ENCODE data around the gene SCO1. TPM values are rescaled to one million over a fixed set of nuclear protein-coding genes. Genes with fewer than 3 reads are reported as not detected.
A peak's percentile ranks its signal among the peaks of the same experiment; 100 is the strongest.
"Not testable (repeated sequence)": the region's sequence is repeated elsewhere in the genome, so short reads cannot be mapped to it uniquely, and the experiment has no call there.

SCO1 gene
- total and polyA plus RNA-seq, 4 donors, result 9.5 to 24.4 (median 16.4) TPM

GRCh38 chr17:10716218-10716617 lies 18.9 kb upstream of the SCO1 start:
- no peaks in the 10 kb centered on the region for H3K9me3 ChIP-seq (ENCODE audit: control insufficient read depth, low read length)
- DNase-seq, result no peak
- H3K4me3 ChIP-seq (ENCODE audit: low read length in 2 of 2), result no peak overlapping the region
- WGBS, 2 donors, result 84 to 89% methylated on average over 10 of the region's 10 CpGs
- no peak for ATAC-seq (ENCODE audit: low FRiP score)
- no peak overlapping the region for H3K27ac ChIP-seq (ENCODE audit: low read depth in 1 of 2, low read length in 2 of 2)
- H3K36me3 ChIP-seq (ENCODE audit: control insufficient read depth in 1 of 2, insufficient read depth in 2 of 2, low read length in 1 of 2), result peaks cover 3 to 9% of the 10 kb centered on the region in 2 donors
- intact Hi-C loops (cut with DNase I), result no loop called here
- H3K27me3 ChIP-seq (ENCODE audit: control insufficient read depth in 1 of 2, insufficient read depth in 2 of 2, low read length in 1 of 2), result no peaks in the 10 kb centered on the region
- H3K4me1 ChIP-seq (ENCODE audit: control insufficient read depth in 1 of 2, insufficient read depth in 2 of 2, low read length in 2 of 2), result no peaks in the 10 kb centered on the region

- Histone ChIP-seq H3K4me1 (ENCODE audit: control insufficient read depth in 1 of 2, insufficient read depth in 2 of 2, low read length in 2 of 2) (no peaks in the 10 kb centered on the region), H3K27ac (ENCODE audit: low read depth in 1 of 2, low read length in 2 of 2) (no peak overlapping the region), H3K36me3 (ENCODE audit: control insufficient read depth in 1 of 2, insufficient read depth in 2 of 2, low read length in 1 of 2) (peaks cover 5 to 12% of the 10 kb centered on the region in 2 donors), H3K27me3 (ENCODE audit: control insufficient read depth in 1 of 2, insufficient read depth in 2 of 2, low read length in 1 of 2) (no peaks in the 10 kb centered on the region), H3K4me3 (ENCODE audit: low read length in 2 of 2) (no peak overlapping the region), H3K9me3 (ENCODE audit: control insufficient read depth, low read length) (no peaks in the 10 kb centered on the region)
- DNase-seq (no peak), ATAC-seq (ENCODE audit: low FRiP score) (no peak)
- intact Hi-C loops (cut with DNase I), result no loop called here
- whole genome bisulfite sequencing, 2 donors, result 95 to 96% methylated on average over 2 of the region's 2 CpGs
Observed at GRCh38 chr17:10713318-10713717, 16.0 kb upstream of the SCO1 start.

DNA sequence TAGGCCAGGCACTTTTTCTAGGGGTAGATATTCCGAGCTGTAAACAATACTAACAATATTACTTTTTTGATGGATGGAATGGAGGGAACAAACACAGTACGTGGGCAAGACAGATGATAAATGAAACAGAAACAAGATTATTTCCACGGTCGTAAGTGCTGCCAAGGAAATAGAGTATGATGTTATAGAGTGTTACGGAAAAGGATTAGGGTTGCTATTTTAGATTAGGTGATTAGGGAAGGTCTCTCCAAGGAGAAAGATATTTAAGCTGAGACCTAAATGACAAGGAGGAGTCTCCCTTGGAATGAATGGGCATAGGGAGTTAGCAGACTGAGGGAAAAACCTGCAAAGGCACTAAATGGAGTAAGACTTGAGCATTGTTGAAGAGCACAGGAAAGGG lies 8.4 kb upstream of the SCO1 start:
- Histone ChIP-seq H3K27me3 (ENCODE audit: control insufficient read depth in 1 of 2, insufficient read depth in 2 of 2, low read length in 1 of 2) (no peaks in the 10 kb centered on the region), H3K4me3 (ENCODE audit: low read length in 2 of 2) (no peak overlapping the region), H3K9me3 (ENCODE audit: control insufficient read depth, low read length) (no peaks in the 10 kb centered on the region), H3K36me3 (ENCODE audit: control insufficient read depth in 1 of 2, insufficient read depth in 2 of 2, low read length in 1 of 2) (peaks cover 2 to 4% of the 10 kb centered on the region in 2 donors), H3K27ac (ENCODE audit: low read depth in 1 of 2, low read length in 2 of 2) (no peak overlapping the region), H3K4me1 (ENCODE audit: control insufficient read depth in 1 of 2, insufficient read depth in 2 of 2, low read length in 2 of 2) (no peaks in the 10 kb centered on the region)
- 58 to 70% methylated on average over 5 of the region's 5 CpGs for WGBS, 2 donors
- intact Hi-C loops (cut with DNase I), result no loop called here
- DNase-seq, result no peak
- no peak for ATAC-seq (ENCODE audit: low FRiP score)

DNA sequence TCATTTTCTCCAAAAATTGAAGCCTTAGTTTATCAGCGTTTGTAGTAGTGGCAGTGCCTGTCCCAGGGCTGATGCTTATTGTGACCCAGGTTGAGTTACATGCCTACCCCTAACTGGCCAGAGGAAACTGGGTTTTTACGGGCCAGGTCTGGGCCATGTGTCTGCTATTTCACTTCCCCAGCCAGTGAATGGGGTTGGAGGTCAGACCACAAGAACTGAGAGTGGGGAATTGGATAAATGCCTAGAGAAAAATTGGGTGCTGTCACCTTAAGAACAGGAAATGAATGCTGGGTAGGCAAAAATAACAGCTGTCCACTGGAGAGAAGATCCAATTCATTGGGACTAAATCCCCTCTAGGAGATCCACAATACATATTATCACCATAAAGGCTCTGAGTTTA lies 5.2 kb upstream of the SCO1 start:
- intact Hi-C loops (cut with DNase I), result no loop called here
- WGBS, 2 donors, result 69 to 76% methylated on average over 2 of the region's 2 CpGs
- no peak for ATAC-seq (ENCODE audit: low FRiP score)

DNA sequence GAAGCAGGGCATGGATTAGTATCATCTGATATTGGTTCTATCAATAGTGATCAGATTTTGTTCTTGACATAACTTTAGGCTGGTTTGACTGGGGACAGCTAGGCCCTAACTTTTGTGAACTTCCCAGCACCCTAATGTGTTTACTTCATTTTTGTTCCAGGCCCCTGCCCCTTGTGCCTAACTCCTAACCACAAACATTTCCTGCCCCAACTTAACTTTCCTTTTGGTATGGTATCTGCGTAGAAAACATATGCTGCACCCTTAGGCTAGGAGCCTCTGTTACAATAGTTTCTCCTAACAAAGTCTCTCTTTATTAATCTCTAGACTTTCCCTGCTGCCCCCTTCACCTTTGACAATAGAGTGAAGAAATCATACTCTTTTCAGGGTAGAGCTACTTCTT lies 2.5 kb upstream of the SCO1 start:
- H3K9me3 ChIP-seq (ENCODE audit: control insufficient read depth, low read length), result no peaks in the 10 kb centered on the region
- H3K36me3 ChIP-seq (ENCODE audit: control insufficient read depth in 1 of 2, insufficient read depth in 2 of 2, low read length in 1 of 2), result no peaks in the 10 kb centered on the region
- DNase-seq (no peak), ATAC-seq (ENCODE audit: low FRiP score) (no peak)
- H3K27ac ChIP-seq (ENCODE audit: low read depth in 1 of 2, low read length in 2 of 2), result no peak overlapping the region
- no peaks in the 10 kb centered on the region for H3K27me3 ChIP-seq (ENCODE audit: control insufficient read depth in 1 of 2, insufficient read depth in 2 of 2, low read length in 1 of 2)
- intact Hi-C loops (cut with DNase I), result loop anchor here in 1 of 2 donors (5.0 kb wide), 1 partner anchor 53 kb away; no protein-coding TSS in a partner anchor
- no peak overlapping the region for H3K4me3 ChIP-seq (ENCODE audit: low read length in 2 of 2)
- peaks cover 0 to 4% of the 10 kb centered on the region in 2 donors for H3K4me1 ChIP-seq (ENCODE audit: control insufficient read depth in 1 of 2, insufficient read depth in 2 of 2, low read length in 2 of 2)
- 90 to 93% methylated on average over 1 of the region's 1 CpG for WGBS, 2 donors

More for the DNA sequence above, 5.2 kb upstream of the SCO1 start:
- Histone ChIP-seq H3K4me1 (ENCODE audit: control insufficient read depth in 1 of 2, insufficient read depth in 2 of 2, low read length in 2 of 2) (no peaks in the 10 kb centered on the region), H3K36me3 (ENCODE audit: control insufficient read depth in 1 of 2, insufficient read depth in 2 of 2, low read length in 1 of 2) (peaks cover 0 to 1% of the 10 kb centered on the region in 2 donors), H3K27ac (ENCODE audit: low read depth in 1 of 2, low read length in 2 of 2) (no peak overlapping the region), H3K9me3 (ENCODE audit: control insufficient read depth, low read length) (no peaks in the 10 kb centered on the region), H3K27me3 (ENCODE audit: control insufficient read depth in 1 of 2, insufficient read depth in 2 of 2, low read length in 1 of 2) (no peaks in the 10 kb centered on the region), H3K4me3 (ENCODE audit: low read length in 2 of 2) (no peak overlapping the region)
- DNase-seq, result no peak

DNA sequence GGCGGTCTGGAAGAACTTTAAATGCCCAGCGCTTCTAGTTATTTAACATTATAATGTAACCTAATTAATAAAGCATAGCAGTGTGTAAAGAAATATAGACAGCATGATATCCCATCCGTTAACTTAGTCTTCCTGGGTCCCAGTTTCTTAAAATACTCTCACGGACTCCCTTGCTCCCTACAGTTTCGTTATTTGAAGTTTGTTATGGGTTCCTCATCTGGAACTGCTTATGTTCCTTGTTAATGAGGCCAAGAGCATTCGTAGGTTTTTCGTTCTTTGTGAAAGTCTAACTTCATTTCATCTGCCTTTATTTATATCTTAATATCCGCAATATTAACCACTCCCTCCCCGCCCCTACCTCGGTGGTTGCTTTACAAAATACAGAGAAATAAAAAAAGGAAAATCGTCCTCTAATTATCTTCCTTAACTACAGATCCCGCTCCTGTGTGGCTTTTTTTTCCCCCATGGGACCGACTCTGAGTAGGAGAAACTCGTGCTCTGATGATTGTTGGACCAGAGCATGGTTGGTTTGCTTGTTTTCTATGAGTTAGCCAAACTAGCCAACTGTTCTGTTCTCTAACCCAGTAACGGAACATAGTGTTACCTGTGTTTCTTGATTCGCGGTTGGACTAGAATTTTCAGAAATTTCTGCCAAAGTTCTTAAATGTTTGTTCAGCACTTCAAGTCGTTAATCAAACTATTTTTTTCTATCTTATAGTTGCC lies 924 bp upstream of the SCO1 start:
- ATAC-seq (ENCODE audit: low FRiP score) (no peak), DNase-seq (no peak)
- Histone ChIP-seq H3K27me3 (ENCODE audit: control insufficient read depth in 1 of 2, insufficient read depth in 2 of 2, low read length in 1 of 2) (no peaks in the 10 kb centered on the region), H3K36me3 (ENCODE audit: control insufficient read depth in 1 of 2, insufficient read depth in 2 of 2, low read length in 1 of 2) (no peaks in the 10 kb centered on the region), H3K9me3 (ENCODE audit: control insufficient read depth, low read length) (no peaks in the 10 kb centered on the region), H3K27ac (ENCODE audit: low read depth in 1 of 2, low read length in 2 of 2) (peak overlapping the region in 1 of 2 donors; percentile 30), H3K4me1 (ENCODE audit: control insufficient read depth in 1 of 2, insufficient read depth in 2 of 2, low read length in 2 of 2) (peaks cover 0 to 4% of the 10 kb centered on the region in 2 donors), H3K4me3 (ENCODE audit: low read length in 2 of 2) (peak overlapping the region; percentile 65 to 76)
- intact Hi-C loops (cut with DNase I), result loop anchor here in 1 of 2 donors (5.0 kb wide), 1 partner anchor 51 kb away; no protein-coding TSS in a partner anchor
- 4 to 6% methylated on average over 18 of the region's 18 CpGs for WGBS, 2 donors

- not testable (repeated sequence) for H3K4me1 ChIP-seq (ENCODE audit: control insufficient read depth in 1 of 2, insufficient read depth in 2 of 2, low read length in 2 of 2); H3K9me3 ChIP-seq (ENCODE audit: control insufficient read depth, low read length); H3K27ac ChIP-seq (ENCODE audit: low read depth in 1 of 2, low read length in 2 of 2); DNase-seq; H3K36me3 ChIP-seq (ENCODE audit: control insufficient read depth in 1 of 2, insufficient read depth in 2 of 2, low read length in 1 of 2); ATAC-seq (ENCODE audit: low FRiP score); H3K27me3 ChIP-seq (ENCODE audit: control insufficient read depth in 1 of 2, insufficient read depth in 2 of 2, low read length in 1 of 2); H3K4me3 ChIP-seq (ENCODE audit: low read length in 2 of 2)
- WGBS, 2 donors, result 90 to 91% methylated on average over 17 of the region's 17 CpGs
- intact Hi-C loops (cut with DNase I), result loop anchor here in 1 of 2 donors (5.0 kb wide), 1 partner anchor 49 kb away; no protein-coding TSS in a partner anchor
Observed at GRCh38 chr17:10695875-10696407, 1.4 kb downstream of the SCO1 start.

- intact Hi-C loops (cut with DNase I), result loop anchor here in 1 of 2 donors (10.0 kb wide), 1 partner anchor 47 kb away; the partner anchor contains the start of gene TMEM220
- DNase-seq, result no peak
- Histone ChIP-seq H3K36me3 (ENCODE audit: control insufficient read depth in 1 of 2, insufficient read depth in 2 of 2, low read length in 1 of 2) (peaks cover 2 to 3% of the 10 kb centered on the region in 2 donors), H3K4me1 (ENCODE audit: control insufficient read depth in 1 of 2, insufficient read depth in 2 of 2, low read length in 2 of 2) (no peaks in the 10 kb centered on the region), H3K27ac (ENCODE audit: low read depth in 1 of 2, low read length in 2 of 2) (no peak overlapping the region), H3K27me3 (ENCODE audit: control insufficient read depth in 1 of 2, insufficient read depth in 2 of 2, low read length in 1 of 2) (no peaks in the 10 kb centered on the region), H3K9me3 (ENCODE audit: control insufficient read depth, low read length) (no peaks in the 10 kb centered on the region), H3K4me3 (ENCODE audit: low read length in 2 of 2) (no peak overlapping the region)
- WGBS, 2 donors, result 85 to 90% methylated on average over 2 of the region's 2 CpGs
- no peak for ATAC-seq (ENCODE audit: low FRiP score)
Observed at GRCh38 chr17:10687499-10687898, 9.8 kb downstream of the SCO1 start.

GRCh38 chr17:10683853-10684252 lies 13.5 kb downstream of the SCO1 start:
- Histone ChIP-seq H3K36me3 (ENCODE audit: control insufficient read depth in 1 of 2, insufficient read depth in 2 of 2, low read length in 1 of 2) (peaks cover 3% of the 10 kb centered on the region in 2 donors), H3K4me1 (ENCODE audit: control insufficient read depth in 1 of 2, insufficient read depth in 2 of 2, low read length in 2 of 2) (peaks cover 0 to 1% of the 10 kb centered on the region in 2 donors), H3K4me3 (ENCODE audit: low read length in 2 of 2) (no peak overlapping the region), H3K27ac (ENCODE audit: low read depth in 1 of 2, low read length in 2 of 2) (peak overlapping the region; percentile 43 to 90), H3K9me3 (ENCODE audit: control insufficient read depth, low read length) (no peaks in the 10 kb centered on the region), H3K27me3 (ENCODE audit: control insufficient read depth in 1 of 2, insufficient read depth in 2 of 2, low read length in 1 of 2) (no peaks in the 10 kb centered on the region)
- ATAC-seq (ENCODE audit: low FRiP score) (no peak), DNase-seq (no peak)
- intact Hi-C loops (cut with DNase I), result loop anchor here (5.0 to 10.0 kb wide), 2 partner anchors 37 to 51 kb away; partner anchors contain the start of gene TMEM220 (in 1 of the 2)
- 20 to 22% methylated on average over 2 of the region's 2 CpGs for WGBS, 2 donors
